MM.1S (cell line): ENCODE measurements around the gene PMVK.

Source experiments
- DNase-seq: peaks from one replicate; pipeline ENCODE4 v3.0.0-alpha.2; 2015
- H2AFZ ChIP-seq: fragments of 300-600 bp; sonication (generic); 2 replicates; pipeline ENCODE4 v1.6.0; 2016; ENCODE audit warnings: antibody characterized with exemption, low read length
- H3F3A ChIP-seq: fragments of 300-600 bp; sonication (generic); 2 replicates; pipeline ENCODE4 v1.6.1; 2016; ENCODE audit warnings: mild to moderate bottlenecking, antibody characterized with exemption, low read length, moderate library complexity, mixed read lengths; ENCODE audit not compliant: insufficient read depth
- H3K27ac ChIP-seq: fragments of 300-600 bp; sonication (generic); 2 replicates; pipeline ENCODE4 v1.5.1; 2016; ENCODE audit warnings: mild to moderate bottlenecking, low read length
- H3K27me3 ChIP-seq: fragments of 300-600 bp; sonication (generic); replicated peaks from 2 replicates; pipeline ENCODE4 v1.6.0; 2016; ENCODE audit warnings: low read length; ENCODE audit not compliant: insufficient read depth
- H3K36me3 ChIP-seq: fragments of 300-600 bp; sonication (generic); replicated peaks from 2 replicates; pipeline ENCODE4 v1.6.1; 2016; ENCODE audit warnings: mild to moderate bottlenecking, low read length, mixed read lengths; ENCODE audit not compliant: insufficient read depth
- H3K4me1 ChIP-seq: fragments of 300-600 bp; sonication (generic); 2 replicates; pipeline ENCODE4 v1.6.1; 2016; ENCODE audit warnings: low read length, mixed read lengths
- H3K4me2 ChIP-seq: fragments of 300-600 bp; sonication (generic); 2 replicates; pipeline ENCODE4 v1.6.0; 2016; ENCODE audit warnings: low read depth, low read length
- H3K4me3 ChIP-seq: fragments of 300-600 bp; sonication (generic); 2 replicates; pipeline ENCODE4 v1.5.1; 2016; ENCODE audit warnings: low read length, mixed read lengths
- H3K79me2 ChIP-seq: fragments of 300-600 bp; sonication (generic); 2 replicates; pipeline ENCODE4 v1.6.1; 2016; ENCODE audit warnings: mixed run types, low read length, mixed read lengths
- H3K9ac ChIP-seq: fragments of 300-600 bp; sonication (generic); 2 replicates; pipeline ENCODE4 v1.6.1; 2016; ENCODE audit warnings: low read length, mixed read lengths
- H3K9me2 ChIP-seq: fragments of 300-600 bp; sonication (generic); replicated peaks from 2 replicates; pipeline ENCODE4 v1.6.1; 2016; ENCODE audit warnings: mild to moderate bottlenecking, low read length, mixed read lengths; ENCODE audit not compliant: insufficient read depth
- H3K9me3 ChIP-seq: fragments of 300-600 bp; sonication (generic); replicated peaks from 2 replicates; pipeline ENCODE4 v1.6.1; 2016; ENCODE audit warnings: mild to moderate bottlenecking, low read length, mixed read lengths; ENCODE audit not compliant: insufficient read depth
- H4K20me1 ChIP-seq: fragments of 300-600 bp; sonication (generic); 2 replicates; pipeline ENCODE4 v1.6.1; 2016; ENCODE audit warnings: mild to moderate bottlenecking, low read length, moderate library complexity, mixed read lengths; ENCODE audit not compliant: insufficient read depth
- CTCF ChIP-seq: fragments of 300-600 bp; sonication (generic); IDR thresholded peaks from 2 replicates; pipeline ENCODE4 v1.5.1; 2016; ENCODE audit warnings: antibody characterized with exemption, low read length, mixed read lengths
- EZH2 ChIP-seq: fragments of 300-600 bp; sonication (generic); optimal IDR thresholded peaks from 2 replicates; pipeline ENCODE3; 2017; ENCODE audit warnings: low read depth, mild to moderate bottlenecking, antibody characterized with exemption, low read length, mixed read lengths
- EZH2phosphoT487 ChIP-seq: fragments of 300-600 bp; sonication (generic); IDR thresholded peaks from 2 replicates; pipeline ENCODE4 v1.6.1; 2018; ENCODE audit warnings: antibody characterized with exemption, low read length

Gene PMVK

DNA sequence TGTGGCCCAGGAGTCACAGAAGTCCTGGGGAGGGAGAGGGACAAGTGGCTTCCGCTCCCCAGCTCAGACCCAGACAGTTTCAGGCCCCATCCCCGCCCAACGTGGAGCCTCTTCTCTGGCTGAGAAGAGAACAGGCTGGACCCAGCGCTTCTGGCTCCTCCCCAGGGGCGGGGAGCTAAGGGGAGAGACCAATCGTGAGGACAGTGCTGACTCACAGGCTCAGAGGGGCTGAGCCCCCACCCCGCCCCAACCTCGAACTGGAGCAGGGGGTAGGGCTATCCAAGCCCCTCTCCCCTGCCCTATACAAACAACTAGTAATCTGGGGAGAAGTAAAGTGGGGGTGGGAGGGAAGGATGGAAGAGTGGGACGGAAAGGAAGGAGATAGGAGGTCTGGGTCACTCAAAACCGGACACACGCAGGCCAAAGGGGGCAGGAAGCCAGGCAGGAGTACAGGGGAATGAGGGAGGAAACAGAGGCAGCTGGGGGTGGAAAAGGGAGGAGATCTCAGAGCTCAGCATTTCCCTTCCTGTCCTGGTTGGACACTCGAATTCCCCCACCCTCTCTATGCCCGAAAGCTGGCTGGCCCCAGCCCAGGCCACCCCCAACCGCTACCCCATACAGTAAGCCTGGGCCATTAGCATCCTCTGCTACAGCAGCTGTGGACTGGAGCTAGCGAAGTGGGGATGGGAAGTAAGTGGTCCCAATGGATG is 34.3 kb upstream of the PMVK start, which contains the start of gene SHC1:
SHC1 (minus strand) TSS at position 117 of the 710 bp plus-strand sequence. CDS start 221 bp downstream, outside the sequence.
- peaks cover 20% of the 10 kb centered on the region for H3K36me3 ChIP-seq
- peak; percentile 98 for DNase-seq
- no peaks in the 10 kb centered on the region for H4K20me1 ChIP-seq
- peaks cover 31% of the 10 kb centered on the region for H3F3A ChIP-seq
- no peaks in the 10 kb centered on the region for H3K9me3 ChIP-seq
- no peak for TF ChIP-seq EZH2phosphoT487
- H3K27ac ChIP-seq, result peak within 1 kb of the TSS; percentile 65
- no peaks in the 10 kb centered on the region for H3K27me3 ChIP-seq
- H2AFZ ChIP-seq, result peak within 1 kb of the TSS; percentile 4; the same call in 1 of the 2 replicates
- peak within 1 kb of the TSS; percentile 86 for H3K4me2 ChIP-seq
- H3K4me1 ChIP-seq, result peaks cover 34% of the 10 kb centered on the region
- peaks cover 91% of the 10 kb centered on the region for H3K79me2 ChIP-seq
- H3K9me2 ChIP-seq, result no peaks in the 10 kb centered on the region
- peak within 1 kb of the TSS; percentile 53 for H3K4me3 ChIP-seq
- peak within 1 kb of the TSS; percentile 73 for H3K9ac ChIP-seq

GRCh38 chr1:154969860-154970452 is 33.4 kb upstream of the PMVK start:
- H3K27ac ChIP-seq, result peak overlapping the region; percentile 65; the same call in 1 of the 2 replicates
- no peaks in the 10 kb centered on the region for H3K9me2 ChIP-seq
- H3K4me1 ChIP-seq, result peaks cover 34% of the 10 kb centered on the region
- peak overlapping the region; percentile 53 for H3K4me3 ChIP-seq
- peaks cover 89% of the 10 kb centered on the region for H3K79me2 ChIP-seq
- H3K27me3 ChIP-seq, result no peaks in the 10 kb centered on the region
- H3K4me2 ChIP-seq, result peak overlapping the region; percentile 86
- no peak overlapping the region for H2AFZ ChIP-seq
- peaks cover 20% of the 10 kb centered on the region for H3K36me3 ChIP-seq
- no peaks in the 10 kb centered on the region for H3K9me3 ChIP-seq
- H3K9ac ChIP-seq, result peak overlapping the region; percentile 73
- H3F3A ChIP-seq, result peaks cover 22% of the 10 kb centered on the region
- H4K20me1 ChIP-seq, result no peaks in the 10 kb centered on the region
- TF ChIP-seq EZH2, result no peak
- TF ChIP-seq CTCF, result no peak
- no peak for TF ChIP-seq EZH2phosphoT487
- DNase-seq, result no peak

DNA sequence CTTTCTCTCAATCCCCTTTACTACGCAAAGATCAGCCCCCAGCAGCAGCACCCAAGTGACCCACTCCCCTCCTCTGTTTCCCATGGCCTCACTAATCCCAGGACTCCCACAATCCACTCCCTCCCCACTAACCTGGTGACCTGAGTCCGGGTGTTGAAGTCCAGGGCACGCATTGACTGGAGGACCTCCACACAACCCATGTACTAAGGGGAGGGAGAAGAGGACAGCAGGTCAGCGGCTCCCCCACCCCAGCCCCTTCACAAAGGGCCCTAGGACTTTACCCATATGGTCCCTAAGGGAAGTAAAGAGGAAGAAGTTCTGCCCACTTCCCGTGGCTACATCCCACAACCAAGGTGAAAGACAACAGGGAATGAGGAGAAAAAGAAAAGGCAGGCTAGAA is 32.7 kb upstream of the PMVK start:
- H3K4me1 ChIP-seq, result peaks cover 34% of the 10 kb centered on the region
- H3K9ac ChIP-seq, result no peak overlapping the region; the same call in 1 of the 2 replicates
- H3F3A ChIP-seq, result peaks cover 22% of the 10 kb centered on the region
- H3K4me3 ChIP-seq, result no peak overlapping the region
- peak overlapping the region; percentile 86; the same call in 1 of the 2 replicates for H3K4me2 ChIP-seq
- H2AFZ ChIP-seq, result no peak overlapping the region
- TF ChIP-seq CTCF (no peak), EZH2phosphoT487 (no peak), EZH2 (no peak)
- H3K36me3 ChIP-seq, result peaks cover 20% of the 10 kb centered on the region
- no peak for DNase-seq
- H3K27ac ChIP-seq, result no peak overlapping the region
- H3K27me3 ChIP-seq, result no peaks in the 10 kb centered on the region
- no peaks in the 10 kb centered on the region for H3K9me2 ChIP-seq
- H4K20me1 ChIP-seq, result no peaks in the 10 kb centered on the region
- peaks cover 92% of the 10 kb centered on the region for H3K79me2 ChIP-seq
- H3K9me3 ChIP-seq, result no peaks in the 10 kb centered on the region
